ENCODE results near the gene RIC8B.

The RIC8B gene

GRCh38 chr12:106886932-106887331 is 112.5 kb downstream of the RIC8B start:
- no peak for TF ChIP-seq CTCF (IDR thresholded peaks at IDR 0.05; ENCODE audit: extremely low read depth, missing control alignments)
- no peak for DNase-seq (ENCODE audit: low spot score)

GRCh38 chr12:106888348-106888970 is 114.0 kb downstream of the RIC8B start:
- DNase-seq (ENCODE audit: low spot score) = no peak
- no peak for TF ChIP-seq CTCF (IDR thresholded peaks at IDR 0.05; ENCODE audit: extremely low read depth, missing control alignments)

GRCh38 chr12:106889326-106889725 is 114.8 kb downstream of the RIC8B start:
- TF ChIP-seq CTCF (IDR thresholded peaks at IDR 0.05; ENCODE audit: extremely low read depth, missing control alignments) = no peak

GRCh38 chr12:106889950-106890626 is 115.6 kb downstream of the RIC8B start:
- TF ChIP-seq CTCF (IDR thresholded peaks at IDR 0.05; ENCODE audit: extremely low read depth, missing control alignments) = no peak
- DNase-seq (ENCODE audit: low spot score) = no peak

More at GRCh38 chr12:106889326-106889725, 114.8 kb downstream of the RIC8B start:
- DNase-seq (ENCODE audit: low spot score) = no peak

- no peak for DNase-seq (ENCODE audit: low spot score)
Observed at GRCh38 chr12:106892075-106892474, 117.6 kb downstream of the RIC8B start.

GRCh38 chr12:106893451-106893850 is 119.0 kb downstream of the RIC8B start:
- no peak for DNase-seq (ENCODE audit: low spot score)

More at GRCh38 chr12:106892075-106892474, 117.6 kb downstream of the RIC8B start:
- TF ChIP-seq CTCF (IDR thresholded peaks at IDR 0.05; ENCODE audit: extremely low read depth, missing control alignments) = no peak

More at GRCh38 chr12:106893451-106893850, 119.0 kb downstream of the RIC8B start:
- TF ChIP-seq CTCF (IDR thresholded peaks at IDR 0.05; ENCODE audit: extremely low read depth, missing control alignments) = no peak

Measured in GM20000 (cell line).